WI38 (cell line): ENCODE measurements around the gene PCDHB7.
A peak's percentile ranks its signal among the peaks of the same experiment; 100 is the strongest.
"Not testable (repeated sequence)": the region's sequence is repeated elsewhere in the genome, so short reads cannot be mapped to it uniquely, and the experiment has no call there.

ENCODE experiments used
- H3K4me3 ChIP-seq: 2 replicates; pipeline ENCODE4 v1.5.1; 2011; ENCODE audit warnings: low read depth, mild to moderate bottlenecking, control low read depth, low read length
- TF ChIP-seq, protein P1 (sequence below): IDR thresholded peaks from 2 replicates; pipeline ENCODE4 v1.5.1; 2012; ENCODE audit warnings: low read depth, mild to moderate bottlenecking, control low read depth, low read length

PCDHB7 gene

DNA sequence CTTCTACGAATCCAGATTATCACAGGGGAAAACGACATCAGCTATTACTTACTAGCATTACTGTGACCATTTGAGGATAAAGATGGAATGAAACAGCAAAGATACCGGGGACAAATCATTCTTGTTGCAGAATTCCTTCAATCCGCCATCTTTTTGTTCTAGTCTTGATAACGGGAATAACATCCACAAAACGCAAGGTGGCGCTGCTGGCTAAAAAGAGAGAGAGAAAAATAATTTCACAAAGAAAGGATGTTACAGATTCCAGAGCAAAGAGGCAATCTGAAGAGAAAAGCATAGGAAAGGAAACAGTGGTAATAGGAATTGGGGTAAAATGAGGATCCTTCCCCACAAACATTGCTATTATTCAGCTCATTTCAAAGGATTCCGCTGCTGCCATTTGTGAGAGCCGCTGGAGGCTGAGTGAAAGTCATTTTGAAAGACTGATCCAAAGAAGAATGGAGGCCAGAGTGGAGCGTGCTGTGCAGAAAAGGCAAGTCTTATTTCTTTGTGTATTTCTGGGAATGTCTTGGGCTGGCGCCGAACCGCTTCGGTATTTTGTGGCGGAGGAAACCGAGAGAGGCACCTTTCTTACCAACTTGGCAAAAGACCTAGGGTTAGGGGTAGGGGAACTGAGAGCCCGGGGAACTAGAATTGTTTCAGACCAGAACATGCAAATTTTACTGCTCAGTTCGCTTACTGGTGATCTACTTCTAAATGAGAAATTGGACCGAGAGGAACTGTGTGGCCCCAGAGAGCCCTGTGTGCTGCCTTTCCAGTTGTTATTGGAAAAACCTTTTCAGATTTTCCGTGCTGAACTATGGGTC, at the start of gene PCDHB7:
TSS of gene PCDHB7 (plus strand) at position 264 of the 824 bp plus-strand sequence. CDS start at position 456, 192 bp downstream.
- peak within 1 kb of the TSS; percentile 38 for H3K4me3 ChIP-seq
- TF ChIP-seq, protein P1, sequence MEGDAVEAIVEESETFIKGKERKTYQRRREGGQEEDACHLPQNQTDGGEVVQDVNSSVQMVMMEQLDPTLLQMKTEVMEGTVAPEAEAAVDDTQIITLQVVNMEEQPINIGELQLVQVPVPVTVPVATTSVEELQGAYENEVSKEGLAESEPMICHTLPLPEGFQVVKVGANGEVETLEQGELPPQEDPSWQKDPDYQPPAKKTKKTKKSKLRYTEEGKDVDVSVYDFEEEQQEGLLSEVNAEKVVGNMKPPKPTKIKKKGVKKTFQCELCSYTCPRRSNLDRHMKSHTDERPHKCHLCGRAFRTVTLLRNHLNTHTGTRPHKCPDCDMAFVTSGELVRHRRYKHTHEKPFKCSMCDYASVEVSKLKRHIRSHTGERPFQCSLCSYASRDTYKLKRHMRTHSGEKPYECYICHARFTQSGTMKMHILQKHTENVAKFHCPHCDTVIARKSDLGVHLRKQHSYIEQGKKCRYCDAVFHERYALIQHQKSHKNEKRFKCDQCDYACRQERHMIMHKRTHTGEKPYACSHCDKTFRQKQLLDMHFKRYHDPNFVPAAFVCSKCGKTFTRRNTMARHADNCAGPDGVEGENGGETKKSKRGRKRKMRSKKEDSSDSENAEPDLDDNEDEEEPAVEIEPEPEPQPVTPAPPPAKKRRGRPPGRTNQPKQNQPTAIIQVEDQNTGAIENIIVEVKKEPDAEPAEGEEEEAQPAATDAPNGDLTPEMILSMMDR, result peak; percentile 66

DNA sequence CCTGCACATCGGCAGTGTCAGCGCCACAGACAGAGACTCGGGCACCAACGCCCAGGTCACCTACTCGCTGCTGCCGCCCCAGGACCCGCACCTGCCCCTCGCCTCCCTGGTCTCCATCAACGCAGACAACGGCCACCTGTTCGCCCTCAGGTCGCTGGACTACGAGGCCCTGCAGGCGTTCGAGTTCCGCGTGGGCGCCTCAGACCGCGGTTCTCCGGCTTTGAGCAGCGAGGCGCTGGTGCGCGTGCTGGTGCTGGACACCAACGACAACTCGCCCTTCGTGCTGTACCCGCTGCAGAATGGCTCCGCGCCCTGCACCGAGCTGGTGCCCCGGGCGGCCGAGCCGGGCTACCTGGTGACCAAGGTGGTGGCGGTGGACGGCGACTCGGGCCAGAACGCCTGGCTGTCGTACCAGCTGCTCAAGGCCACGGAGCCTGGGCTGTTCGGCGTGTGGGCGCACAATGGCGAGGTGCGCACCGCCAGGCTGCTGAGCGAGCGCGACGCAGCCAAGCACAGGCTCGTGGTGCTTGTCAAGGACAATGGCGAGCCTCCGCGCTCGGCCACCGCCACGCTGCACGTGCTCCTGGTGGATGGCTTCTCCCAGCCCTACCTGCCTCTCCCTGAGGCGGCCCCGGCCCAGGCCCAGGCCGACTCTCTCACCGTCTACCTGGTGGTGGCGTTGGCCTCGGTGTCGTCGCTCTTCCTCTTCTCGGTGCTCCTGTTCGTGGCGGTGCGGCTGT, 48.9 kb upstream of the PCDHB7 start:
- H3K4me3 ChIP-seq, result not testable (repeated sequence)

DNA sequence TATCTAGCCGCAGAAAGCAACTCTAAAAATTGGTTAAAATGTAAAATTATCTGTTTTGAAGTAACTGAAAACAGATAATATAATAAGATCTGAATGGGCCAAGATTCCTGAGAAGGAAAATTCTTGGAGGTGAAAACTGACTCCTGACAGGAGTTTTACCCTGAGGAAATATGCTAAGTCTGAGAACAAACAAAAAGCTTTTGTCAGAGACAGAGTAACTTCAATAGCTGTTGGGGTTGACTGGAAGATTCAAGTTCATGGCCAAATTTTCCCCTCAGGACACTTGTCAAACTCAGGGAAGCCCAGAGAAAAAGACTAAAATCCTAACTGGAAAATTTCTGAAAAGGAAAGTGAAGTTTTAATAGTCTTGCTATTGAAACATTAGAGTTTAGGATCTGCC, 45.1 kb upstream of the PCDHB7 start:
- H3K4me3 ChIP-seq, result no peak overlapping the region
- TF ChIP-seq, protein P1, result no peak

DNA sequence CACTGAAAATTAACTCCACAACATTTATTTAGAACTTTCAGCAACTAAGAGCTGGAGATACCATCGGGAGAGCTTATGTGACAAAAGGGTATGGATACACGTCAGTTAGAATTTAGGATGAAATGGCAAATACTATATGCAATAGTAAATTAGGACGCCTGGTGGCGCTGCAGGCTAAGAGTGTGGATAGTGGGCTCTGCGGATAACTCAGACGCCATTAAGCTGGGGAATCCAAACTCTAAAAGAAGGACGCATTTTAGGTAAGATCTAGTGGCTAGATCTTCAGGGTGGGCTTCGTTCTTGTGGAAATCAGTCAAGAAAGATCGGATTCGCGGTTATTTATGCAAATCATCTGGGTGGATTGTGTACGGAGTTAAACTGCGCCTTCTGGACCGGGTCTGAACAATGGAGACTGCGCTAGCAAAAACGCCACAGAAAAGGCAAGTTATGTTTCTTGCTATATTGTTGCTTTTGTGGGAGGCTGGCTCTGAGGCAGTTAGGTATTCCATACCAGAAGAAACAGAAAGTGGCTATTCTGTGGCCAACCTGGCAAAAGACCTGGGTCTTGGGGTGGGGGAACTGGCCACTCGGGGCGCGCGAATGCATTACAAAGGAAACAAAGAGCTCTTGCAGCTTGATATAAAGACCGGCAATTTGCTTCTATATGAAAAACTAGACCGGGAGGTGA, 37.3 kb upstream of the PCDHB7 start, which contains the start of gene PCDHB5:
TSS of gene PCDHB5 (plus strand) at position 177 of the 688 bp plus-strand sequence. CDS start at position 406, 229 bp downstream.
- TF ChIP-seq, protein P1, result peak; percentile 12; the same call in 1 of the 2 replicates
- peak within 1 kb of the TSS; percentile 39 for H3K4me3 ChIP-seq

DNA sequence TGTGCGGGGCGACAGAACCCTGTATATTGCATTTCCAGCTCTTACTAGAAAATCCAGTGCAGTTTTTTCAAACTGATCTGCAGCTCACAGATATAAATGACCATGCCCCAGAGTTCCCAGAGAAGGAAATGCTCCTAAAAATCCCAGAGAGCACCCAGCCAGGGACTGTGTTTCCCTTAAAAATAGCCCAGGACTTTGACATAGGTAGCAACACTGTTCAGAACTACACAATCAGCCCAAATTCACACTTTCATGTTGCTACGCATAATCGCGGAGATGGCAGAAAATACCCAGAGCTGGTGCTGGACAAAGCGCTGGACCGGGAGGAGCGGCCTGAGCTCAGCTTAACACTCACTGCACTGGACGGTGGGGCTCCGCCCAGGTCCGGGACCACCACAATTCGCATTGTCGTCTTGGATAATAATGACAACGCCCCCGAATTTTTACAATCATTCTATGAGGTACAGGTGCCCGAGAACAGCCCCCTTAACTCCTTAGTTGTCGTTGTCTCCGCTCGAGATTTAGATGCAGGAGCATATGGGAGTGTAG, 36.7 kb upstream of the PCDHB7 start:
- peak overlapping the region; percentile 39; the same call in 1 of the 2 replicates for H3K4me3 ChIP-seq
- TF ChIP-seq, protein P1, result no peak

DNA sequence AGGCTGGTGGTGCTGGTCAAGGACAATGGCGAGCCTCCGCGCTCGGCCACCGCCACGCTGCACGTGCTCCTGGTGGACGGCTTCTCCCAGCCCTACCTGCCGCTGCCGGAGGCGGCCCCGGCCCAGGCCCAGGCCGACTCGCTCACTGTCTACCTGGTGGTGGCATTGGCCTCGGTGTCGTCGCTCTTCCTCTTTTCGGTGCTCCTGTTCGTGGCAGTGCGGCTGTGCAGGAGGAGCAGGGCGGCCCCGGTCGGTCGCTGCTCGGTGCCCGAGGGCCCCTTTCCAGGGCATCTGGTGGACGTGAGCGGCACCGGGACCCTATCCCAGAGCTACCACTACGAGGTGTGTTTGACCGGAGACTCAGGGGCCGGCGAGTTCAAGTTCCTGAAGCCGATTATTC, 35.1 kb upstream of the PCDHB7 start:
- not testable (repeated sequence) for H3K4me3 ChIP-seq

DNA sequence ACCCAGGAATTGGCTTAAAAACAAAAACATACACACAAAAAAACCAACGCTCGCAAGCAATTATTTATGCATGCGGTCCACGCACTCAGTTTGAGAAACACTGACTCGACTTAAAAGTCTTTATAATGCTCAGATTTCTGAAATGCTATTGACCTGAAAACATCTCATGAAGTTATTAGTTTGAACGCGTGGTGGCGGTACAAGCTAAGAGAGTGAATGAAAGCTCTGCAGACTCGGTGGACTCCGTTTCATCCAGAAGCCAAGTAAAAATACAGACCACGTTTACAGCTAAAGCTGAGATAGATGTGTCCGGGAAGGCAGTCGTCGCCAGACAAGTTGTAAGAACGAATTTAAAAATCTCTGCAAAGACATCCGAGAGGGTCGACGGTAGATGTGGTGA, 22.6 kb upstream of the PCDHB7 start, which contains the start of gene PCDHB6:
TSS of gene PCDHB6 (plus strand) at position 246 of the 400 bp plus-strand sequence. CDS start 201 bp downstream, outside the sequence.
- peak within 1 kb of the TSS; percentile 34 for H3K4me3 ChIP-seq
- TF ChIP-seq, protein P1, result 0 out of 2 replicates have a peak, but pooled peaks have one; percentile 13
